GM23248 (cell line): ENCODE data around the gene ARNT2. TPM values are rescaled to one million over a fixed set of nuclear protein-coding genes. Genes with fewer than 3 reads are reported as not detected.

Experiments used
- DNase-seq: peaks from one replicate; pipeline ENCODE4 v3.0.0-alpha.2; 2015
- H2AFZ ChIP-seq: fragments of 200-600 bp; sonication (generic); 2 replicates; pipeline ENCODE4 v1.6.1; 2016; ENCODE audit warnings: antibody characterized with exemption
- H3F3A ChIP-seq: fragments of 200-600 bp; sonication (generic); 2 replicates; pipeline ENCODE4 v1.6.1; 2016; ENCODE audit warnings: mild to moderate bottlenecking, antibody characterized with exemption, mixed run types; ENCODE audit not compliant: insufficient read depth
- H3K27ac ChIP-seq: fragments of 200-600 bp; sonication (generic); 2 replicates; pipeline ENCODE4 v1.5.1; 2016; ENCODE audit warnings: mild to moderate bottlenecking
- H3K27me3 ChIP-seq: fragments of 200-600 bp; sonication (generic); replicated peaks from 2 replicates; pipeline ENCODE4 v1.6.1; 2016; ENCODE audit warnings: mild to moderate bottlenecking; ENCODE audit not compliant: insufficient read depth
- H3K36me3 ChIP-seq: fragments of 200-600 bp; sonication (generic); 2 replicates; pipeline ENCODE4 v1.6.1; 2016; ENCODE audit warnings: low read depth, mild to moderate bottlenecking
- H3K4me1 ChIP-seq: fragments of 200-600 bp; sonication (generic); 2 replicates; pipeline ENCODE4 v1.6.1; 2016; ENCODE audit warnings: mild to moderate bottlenecking; ENCODE audit not compliant: insufficient read depth
- H3K4me2 ChIP-seq: fragments of 200-600 bp; sonication (generic); one replicate; pipeline ENCODE4 v1.6.1; 2016; ENCODE audit warnings: mild to moderate bottlenecking; ENCODE audit not compliant: unreplicated experiment
- H3K4me3 ChIP-seq: fragments of 200-600 bp; sonication (generic); 2 replicates; pipeline ENCODE4 v1.5.1; 2016; ENCODE audit warnings: mild to moderate bottlenecking
- H3K79me2 ChIP-seq: fragments of 200-600 bp; sonication (generic); 2 replicates; pipeline ENCODE4 v1.6.1; 2016; ENCODE audit warnings: mild to moderate bottlenecking; ENCODE audit not compliant: insufficient read depth
- H3K9ac ChIP-seq: fragments of 200-600 bp; sonication (generic); 2 replicates; pipeline ENCODE4 v1.6.1; 2016; ENCODE audit warnings: mild to moderate bottlenecking
- H3K9me2 ChIP-seq: fragments of 200-600 bp; sonication (generic); 2 replicates; pipeline ENCODE4 v1.6.1; 2016; ENCODE audit warnings: mixed run types, mild to moderate bottlenecking, moderate library complexity; ENCODE audit not compliant: insufficient read depth
- H3K9me3 ChIP-seq: fragments of 200-600 bp; sonication (generic); one replicate; pipeline ENCODE4 v1.6.1; 2017; ENCODE audit warnings: low read depth
- H4K20me1 ChIP-seq: fragments of 200-600 bp; sonication (generic); 2 replicates; pipeline ENCODE4 v1.6.0; 2016; ENCODE audit not compliant: insufficient read depth
- EZH2 ChIP-seq: fragments of 200-600 bp; sonication (generic); IDR thresholded peaks from 2 replicates; pipeline ENCODE4 v1.6.1; 2018; ENCODE audit warnings: antibody characterized with exemption, mild to moderate bottlenecking; ENCODE audit not compliant: insufficient read depth, poor library complexity, severe bottlenecking
- EZH2phosphoT487 ChIP-seq: fragments of 200-600 bp; sonication (generic); IDR thresholded peaks from 2 replicates; pipeline ENCODE4 v1.6.1; 2018; ENCODE audit warnings: antibody characterized with exemption, moderate library complexity, mild to moderate bottlenecking, low read depth; ENCODE audit not compliant: insufficient read depth
- WGBS, 2 experiments: methylation state at CpG; one replicate each; pipeline ENCODE4 v1.1.6; 2015 to 2017; ENCODE audit warnings: low lambda C conversion rate in 2 of 2, low coverage in 1 of 2; ENCODE audit errors: missing lambda C conversion rate in 2 of 2; 5-methylcytosine and 5-hydroxymethylcytosine counted together
- in situ Hi-C: fragments of 300-500 bp; cut with MboI; formaldehyde crosslinking; loops from 2 replicates; pipeline ENCODE4 v1.15.0; 2020
- polyA plus RNA-seq: library from polyadenylated mRNA; unstranded; fragments of >200 nt; fragmentation: Nextera tagmentation; extraction: Ambion mirVana; gene quantifications from 2 replicates; pipeline ENCODE4 v1.2.1, GENCODE V29; 2016
- total RNA-seq: library from RNA; depleted of rRNA; stranded (reverse); fragments of >200 nt; shearing (Covaris generic); gene quantifications from 2 replicates; pipeline ENCODE4 v1.2.3, GENCODE V29; 2014

The ARNT2 gene
- total and polyA plus RNA-seq, 2 experiments from 2014 or later, result 9.3 to 23.5 TPM

GRCh38 chr15:80559761-80560160 lies 155.6 kb downstream of the ARNT2 start:
- H3K27ac ChIP-seq, result no peak overlapping the region
- H3K36me3 ChIP-seq, result peaks cover 5% of the 10 kb centered on the region; the same call in 1 of the 2 replicates
- in situ Hi-C loops, result loop anchor here (10.0 kb wide), 2 partner anchors 105 to 215 kb away; partner anchors contain the start of gene CEMIP
- H3K9me2 ChIP-seq, result no peaks in the 10 kb centered on the region
- no peaks in the 10 kb centered on the region for H3K27me3 ChIP-seq
- no peak overlapping the region for H3K4me3 ChIP-seq
- H3F3A ChIP-seq, result peaks cover 8% of the 10 kb centered on the region; the same call in 1 of the 2 replicates
- no peak overlapping the region for H3K4me2 ChIP-seq
- TF ChIP-seq EZH2, result no peak
- TF ChIP-seq EZH2phosphoT487, result no peak
- H3K4me1 ChIP-seq, result peaks cover 10% of the 10 kb centered on the region
- H2AFZ ChIP-seq, result no peak overlapping the region
- WGBS, 2 experiments, result 89 to 95% methylated on average over 6 of the region's 6 CpGs
- no peak for DNase-seq
- no peaks in the 10 kb centered on the region for H3K9me3 ChIP-seq
- H3K79me2 ChIP-seq, result no peaks in the 10 kb centered on the region
- no peaks in the 10 kb centered on the region for H4K20me1 ChIP-seq
- H3K9ac ChIP-seq, result no peak overlapping the region

- Histone ChIP-seq H2AFZ (no peak overlapping the region), H3K27ac (no peak overlapping the region), H3F3A (peaks cover 8% of the 10 kb centered on the region; the same call in 1 of the 2 replicates), H3K9ac (no peak overlapping the region), H3K4me2 (no peak overlapping the region), H3K9me3 (no peaks in the 10 kb centered on the region), H3K4me3 (no peak overlapping the region), H3K9me2 (no peaks in the 10 kb centered on the region), H4K20me1 (no peaks in the 10 kb centered on the region), H3K36me3 (peaks cover 2% of the 10 kb centered on the region; the same call in 1 of the 2 replicates), H3K4me1 (peaks cover 10% of the 10 kb centered on the region), H3K27me3 (no peaks in the 10 kb centered on the region), H3K79me2 (no peaks in the 10 kb centered on the region)
- TF ChIP-seq EZH2 (no peak), EZH2phosphoT487 (no peak)
- in situ Hi-C loops, result loop anchor here (10.0 kb wide), 2 partner anchors 106 to 214 kb away; partner anchors contain the start of gene CEMIP
- WGBS, 2 experiments, result 79 to 80% methylated on average over 10 of the region's 10 CpGs
- no peak for DNase-seq
Measured at GRCh38 chr15:80560601-80561400, 156.6 kb downstream of the ARNT2 start.

- H3F3A ChIP-seq, result peaks cover 8% of the 10 kb centered on the region; the same call in 1 of the 2 replicates
- no peaks in the 10 kb centered on the region for H3K79me2 ChIP-seq
- peaks cover 7% of the 10 kb centered on the region; the same call in 1 of the 2 replicates for H3K36me3 ChIP-seq
- in situ Hi-C loops, result loop anchor here (10.0 kb wide), 2 partner anchors 107 to 213 kb away; partner anchors contain the start of gene CEMIP
- H3K4me2 ChIP-seq, result no peak overlapping the region
- H4K20me1 ChIP-seq, result no peaks in the 10 kb centered on the region
- no peak overlapping the region for H3K27ac ChIP-seq
- no peaks in the 10 kb centered on the region for H3K9me2 ChIP-seq
- no peaks in the 10 kb centered on the region for H3K9me3 ChIP-seq
- no peak overlapping the region for H2AFZ ChIP-seq
- H3K27me3 ChIP-seq, result no peaks in the 10 kb centered on the region
- no peak overlapping the region for H3K4me3 ChIP-seq
- no peak overlapping the region for H3K9ac ChIP-seq
- DNase-seq, result peak; percentile 33
- WGBS, 2 experiments, result 45 to 57% methylated on average over 1 of the region's 1 CpG
- H3K4me1 ChIP-seq, result peaks cover 10% of the 10 kb centered on the region
- TF ChIP-seq EZH2phosphoT487, result no peak
Measured at GRCh38 chr15:80561500-80561899, 157.3 kb downstream of the ARNT2 start.

- H3K4me2 ChIP-seq, result no peak overlapping the region
- H3K9me3 ChIP-seq, result no peaks in the 10 kb centered on the region
- DNase-seq, result peak; percentile 22
- TF ChIP-seq EZH2 (no peak), EZH2phosphoT487 (no peak)
- H3K9ac ChIP-seq, result no peak overlapping the region
- H3K27me3 ChIP-seq, result no peaks in the 10 kb centered on the region
- no peaks in the 10 kb centered on the region for H4K20me1 ChIP-seq
- no peak overlapping the region for H3K4me3 ChIP-seq
- 49 to 52% methylated on average over 4 of the region's 4 CpGs for WGBS, 2 experiments
- no peaks in the 10 kb centered on the region for H3K9me2 ChIP-seq
- H3K4me1 ChIP-seq, result peaks cover 10% of the 10 kb centered on the region
- H3K36me3 ChIP-seq, result peaks cover 12% of the 10 kb centered on the region; the same call in 1 of the 2 replicates
- no peak overlapping the region for H2AFZ ChIP-seq
- H3K27ac ChIP-seq, result no peak overlapping the region
- H3F3A ChIP-seq, result peaks cover 8% of the 10 kb centered on the region; the same call in 1 of the 2 replicates
- H3K79me2 ChIP-seq, result no peaks in the 10 kb centered on the region
- in situ Hi-C loops, result loop anchor here (10.0 kb wide), 2 partner anchors 107 to 213 kb away; partner anchors contain the start of gene CEMIP
Measured at GRCh38 chr15:80562033-80562432, 157.9 kb downstream of the ARNT2 start.
